Kidney (tissue), 14 donors: ENCODE data around the gene AKAP9. TPM values are rescaled to one million over a fixed set of nuclear protein-coding genes. Genes with fewer than 3 reads are reported as not detected.

Source experiments
- DNase-seq, 5 donors: peaks; one replicate each; pipeline ENCODE4 v3.0.0-alpha.2; 2013 to 2020
- FAIRE-seq: peaks from 2 replicates; lab custom pipeline; 2012; peaks lifted over from hg19 to GRCh38; lab: Jason Lieb, UNC
- H3K27ac ChIP-seq, 2 donors: one replicate each; pipeline ENCODE4 v1.7.0; 2013; ENCODE audit warnings: low read depth in 2 of 2, low read length in 2 of 2, inconsistent platforms in 1 of 2
- H3K27me3 ChIP-seq: one replicate; pipeline ENCODE4 v1.7.1; 2013; ENCODE audit warnings: low read length, inconsistent platforms; ENCODE audit not compliant: control insufficient read depth, insufficient read depth
- H3K36me3 ChIP-seq, 3 donors: one replicate each; pipeline versions ENCODE4 v1.7.0 to v1.7.1; 2013; ENCODE audit warnings: low read length in 3 of 3, control low read depth in 1 of 3, inconsistent platforms in 1 of 3; ENCODE audit not compliant: insufficient read depth in 3 of 3, control insufficient read depth in 2 of 3
- H3K4me1 ChIP-seq, 3 donors: one replicate each; pipeline versions ENCODE4 v1.7.0 to v1.7.1; 2013; ENCODE audit warnings: low read length in 3 of 3, inconsistent platforms in 1 of 3, low read depth in 1 of 3; ENCODE audit not compliant: control insufficient read depth in 2 of 3, insufficient read depth in 2 of 3
- H3K4me3 ChIP-seq, 3 donors: one replicate each; pipeline versions ENCODE4 v1.7.0 to v1.8.1; 2013; ENCODE audit warnings: low read length in 3 of 3, control low read depth in 1 of 3, inconsistent platforms in 1 of 3
- H3K9ac ChIP-seq, 3 donors: one replicate each; pipeline versions ENCODE4 v1.7.0 to v1.7.1; 2013; ENCODE audit warnings: low read length in 3 of 3, control low read depth in 1 of 3, inconsistent platforms in 1 of 3
- H3K9me3 ChIP-seq, 3 donors: one replicate each; pipeline versions ENCODE4 v1.7.0 to v1.7.1; 2013; ENCODE audit warnings: low read length in 3 of 3, control low read depth in 1 of 3, inconsistent platforms in 1 of 3; ENCODE audit not compliant: control insufficient read depth in 2 of 3, insufficient read depth in 1 of 3
- intact Hi-C: fragments of 100-400 bp; cut with DNase I; formaldehyde crosslinking; loops from one replicate; pipeline ENCODE4 v1.11.1; 2022
- polyA plus RNA-seq: library from polyadenylated mRNA; stranded (reverse); fragments of 350-450 nt; fragmentation: Illumina TruSeq; extraction: RNeasy Lipid Tissue Mini Kit (QIAGEN cat#74804); gene quantifications from one replicate; pipeline ENCODE4 v1.2.3, GENCODE V29; 2014; ENCODE audit warnings: low read depth, low replicate concordance; ENCODE audit not compliant: insufficient read depth
- total RNA-seq: library from RNA; stranded (reverse); fragmentation: NEBNext Ultra II Directional; extraction: Animal tissue kit (Norgen Biotek cat#: 25700); gene quantifications from one replicate; pipeline ENCODE4 v1.2.1, GENCODE V29; 2021
- TF ChIP-seq, protein P1 (sequence below): IDR thresholded peaks from 3 replicates; pipeline ENCODE4 v1.5.1; 2012; ENCODE audit warnings: mild to moderate bottlenecking, moderate library complexity, borderline replicate concordance; ENCODE audit not compliant: insufficient read depth; ENCODE audit errors: extremely low read depth
- donor health status: control.
- donor health status: control.
- donor health status: control.
- donor health status: control.
- donor health status: control.
- donor health status: DM: yes; HTN: yes; CAD: no.
- donor health status: Normal renal cell carcinoma (clear cell type).

The AKAP9 gene
- total and polyA plus RNA-seq, 2 donors from 2014 or later: 18.5 to 66.8 TPM

DNA sequence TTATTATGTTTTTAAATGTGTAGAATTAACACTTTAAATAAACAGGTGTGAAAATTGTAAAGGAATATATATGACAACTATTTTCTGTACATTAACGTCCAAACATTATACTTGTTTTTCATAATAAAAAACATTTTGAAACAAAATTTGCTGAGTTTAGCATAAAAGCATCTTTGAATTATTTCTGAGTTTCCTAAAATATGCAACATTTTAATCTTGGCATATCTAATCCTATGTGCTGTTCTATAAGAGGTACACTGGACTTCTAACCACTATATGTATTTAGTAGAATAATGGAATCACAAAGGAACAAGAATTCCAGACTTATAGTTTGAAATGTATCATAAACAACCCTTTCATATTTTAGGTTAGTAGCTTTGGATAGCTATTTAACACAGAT, 16.6 kb downstream of the AKAP9 start:
- Histone ChIP-seq H3K36me3 (no peaks in the 10 kb centered on the region), H3K27me3 (no peaks in the 10 kb centered on the region), H3K4me1 (no peaks in the 10 kb centered on the region), H3K4me3 (no peak overlapping the region), H3K9ac (no peak overlapping the region), H3K27ac (no peak overlapping the region), H3K9me3 (no peaks in the 10 kb centered on the region)
- intact Hi-C loops: no loop called here
- peak; percentile 25 for FAIRE-seq
- DNase-seq: no peak
- TF ChIP-seq, protein P1, sequence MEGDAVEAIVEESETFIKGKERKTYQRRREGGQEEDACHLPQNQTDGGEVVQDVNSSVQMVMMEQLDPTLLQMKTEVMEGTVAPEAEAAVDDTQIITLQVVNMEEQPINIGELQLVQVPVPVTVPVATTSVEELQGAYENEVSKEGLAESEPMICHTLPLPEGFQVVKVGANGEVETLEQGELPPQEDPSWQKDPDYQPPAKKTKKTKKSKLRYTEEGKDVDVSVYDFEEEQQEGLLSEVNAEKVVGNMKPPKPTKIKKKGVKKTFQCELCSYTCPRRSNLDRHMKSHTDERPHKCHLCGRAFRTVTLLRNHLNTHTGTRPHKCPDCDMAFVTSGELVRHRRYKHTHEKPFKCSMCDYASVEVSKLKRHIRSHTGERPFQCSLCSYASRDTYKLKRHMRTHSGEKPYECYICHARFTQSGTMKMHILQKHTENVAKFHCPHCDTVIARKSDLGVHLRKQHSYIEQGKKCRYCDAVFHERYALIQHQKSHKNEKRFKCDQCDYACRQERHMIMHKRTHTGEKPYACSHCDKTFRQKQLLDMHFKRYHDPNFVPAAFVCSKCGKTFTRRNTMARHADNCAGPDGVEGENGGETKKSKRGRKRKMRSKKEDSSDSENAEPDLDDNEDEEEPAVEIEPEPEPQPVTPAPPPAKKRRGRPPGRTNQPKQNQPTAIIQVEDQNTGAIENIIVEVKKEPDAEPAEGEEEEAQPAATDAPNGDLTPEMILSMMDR: no peak

DNA sequence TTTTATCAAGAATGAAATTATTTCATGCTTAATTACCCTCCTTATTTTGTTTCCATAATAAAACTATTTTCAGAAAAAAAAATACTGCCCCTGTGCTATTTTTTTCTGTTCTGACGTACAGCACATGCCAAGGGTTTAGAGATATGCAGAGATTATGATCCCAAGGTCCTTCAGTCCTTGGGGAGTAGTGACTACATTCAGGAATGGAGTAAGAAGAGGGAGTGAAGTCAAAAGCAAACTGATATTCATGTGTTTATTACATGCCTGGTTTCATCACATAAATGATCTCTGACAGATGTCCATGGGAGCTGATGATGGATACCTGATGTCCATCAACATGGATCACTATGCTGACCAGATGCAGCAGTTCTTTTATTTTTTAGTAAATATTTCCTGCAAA, 17.2 kb downstream of the AKAP9 start:
- Histone ChIP-seq H3K4me1 (no peaks in the 10 kb centered on the region), H3K4me3 (no peak overlapping the region), H3K9ac (no peak overlapping the region), H3K27ac (no peak overlapping the region), H3K27me3 (no peaks in the 10 kb centered on the region), H3K36me3 (no peaks in the 10 kb centered on the region), H3K9me3 (no peaks in the 10 kb centered on the region)
- peak; percentile 53 for FAIRE-seq
- TF ChIP-seq, protein P1: no peak
- intact Hi-C loops: no loop called here
- no peak for DNase-seq

DNA sequence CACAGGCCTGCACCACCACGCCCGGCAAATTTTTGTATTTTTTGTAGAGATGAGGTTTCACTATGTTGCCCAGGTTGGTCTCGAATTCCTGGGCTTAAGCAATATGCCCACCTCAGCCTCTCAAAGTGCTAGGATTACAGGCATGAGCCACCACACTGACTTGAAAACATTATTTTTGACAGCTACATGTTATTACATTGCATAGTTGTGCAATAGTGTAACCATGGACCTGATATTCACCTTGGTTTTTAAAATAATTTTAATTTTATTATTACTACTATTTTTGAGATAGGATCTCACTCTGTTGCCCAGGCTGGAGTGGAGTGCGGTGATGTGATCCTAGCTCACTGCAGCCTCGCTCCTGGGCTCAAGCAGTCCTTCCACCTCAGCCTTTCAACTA, 18.4 kb downstream of the AKAP9 start:
- TF ChIP-seq, protein P1: no peak
- no peak for FAIRE-seq

DNA sequence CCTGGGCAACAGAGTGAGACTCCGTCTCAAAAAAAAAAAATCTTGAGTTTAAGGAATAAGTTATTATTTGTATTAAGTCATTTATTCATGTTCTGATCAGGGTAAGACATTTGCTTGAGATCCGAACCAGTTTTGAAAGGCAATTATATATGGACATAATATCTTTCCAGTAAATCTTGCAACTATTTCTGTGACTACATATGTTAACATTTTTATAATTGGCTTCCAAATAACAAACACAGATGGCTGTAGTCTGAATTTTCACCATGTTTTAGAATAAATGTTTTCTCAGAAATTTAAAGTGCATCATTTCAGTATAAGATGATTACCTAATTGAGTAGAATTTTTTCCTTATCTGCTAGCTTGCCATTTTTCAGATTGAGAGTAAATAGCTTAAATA, 21.2 kb downstream of the AKAP9 start:
- DNase-seq (no peak), FAIRE-seq (no peak)
- no peaks in the 10 kb centered on the region for H3K9me3 ChIP-seq
- H3K27ac ChIP-seq: no peak overlapping the region
- TF ChIP-seq, protein P1: no peak
- H3K4me1 ChIP-seq: no peaks in the 10 kb centered on the region
- H3K36me3 ChIP-seq: no peaks in the 10 kb centered on the region
- no peak overlapping the region for H3K9ac ChIP-seq
- no peaks in the 10 kb centered on the region for H3K27me3 ChIP-seq
- intact Hi-C loops: no loop called here
- no peak overlapping the region for H3K4me3 ChIP-seq

More for the DNA sequence above, 18.4 kb downstream of the AKAP9 start:
- H3K4me3 ChIP-seq: no peak overlapping the region
- H3K27me3 ChIP-seq: no peaks in the 10 kb centered on the region
- H3K4me1 ChIP-seq: no peaks in the 10 kb centered on the region
- DNase-seq: no peak
- H3K27ac ChIP-seq: no peak overlapping the region
- no peaks in the 10 kb centered on the region for H3K9me3 ChIP-seq
- H3K36me3 ChIP-seq: no peaks in the 10 kb centered on the region
- no peak overlapping the region for H3K9ac ChIP-seq
- intact Hi-C loops: no loop called here
